A673 (cell line): ENCODE results near the gene CIAO3.

ENCODE experiments used
- EZH2 ChIP-seq: fragments of 200-600 bp; sonication (generic); IDR thresholded peaks from 2 replicates; pipeline ENCODE4 v1.6.1; 2017; ENCODE audit warnings: borderline replicate concordance, low read depth, mild to moderate bottlenecking, mixed read lengths, antibody characterized with exemption, low read length; ENCODE audit not compliant: poor library complexity, severe bottlenecking
- TF ChIP-seq, protein P1 (sequence below): fragments of 300-800, 200-600 bp; sonication (generic); conservative IDR thresholded peaks from 2 replicates; pipeline ENCODE4 v1.5.1; 2017; ENCODE audit warnings: low read depth, mild to moderate bottlenecking, antibody characterized with exemption, low read length, moderate library complexity, mixed read lengths

DNA sequence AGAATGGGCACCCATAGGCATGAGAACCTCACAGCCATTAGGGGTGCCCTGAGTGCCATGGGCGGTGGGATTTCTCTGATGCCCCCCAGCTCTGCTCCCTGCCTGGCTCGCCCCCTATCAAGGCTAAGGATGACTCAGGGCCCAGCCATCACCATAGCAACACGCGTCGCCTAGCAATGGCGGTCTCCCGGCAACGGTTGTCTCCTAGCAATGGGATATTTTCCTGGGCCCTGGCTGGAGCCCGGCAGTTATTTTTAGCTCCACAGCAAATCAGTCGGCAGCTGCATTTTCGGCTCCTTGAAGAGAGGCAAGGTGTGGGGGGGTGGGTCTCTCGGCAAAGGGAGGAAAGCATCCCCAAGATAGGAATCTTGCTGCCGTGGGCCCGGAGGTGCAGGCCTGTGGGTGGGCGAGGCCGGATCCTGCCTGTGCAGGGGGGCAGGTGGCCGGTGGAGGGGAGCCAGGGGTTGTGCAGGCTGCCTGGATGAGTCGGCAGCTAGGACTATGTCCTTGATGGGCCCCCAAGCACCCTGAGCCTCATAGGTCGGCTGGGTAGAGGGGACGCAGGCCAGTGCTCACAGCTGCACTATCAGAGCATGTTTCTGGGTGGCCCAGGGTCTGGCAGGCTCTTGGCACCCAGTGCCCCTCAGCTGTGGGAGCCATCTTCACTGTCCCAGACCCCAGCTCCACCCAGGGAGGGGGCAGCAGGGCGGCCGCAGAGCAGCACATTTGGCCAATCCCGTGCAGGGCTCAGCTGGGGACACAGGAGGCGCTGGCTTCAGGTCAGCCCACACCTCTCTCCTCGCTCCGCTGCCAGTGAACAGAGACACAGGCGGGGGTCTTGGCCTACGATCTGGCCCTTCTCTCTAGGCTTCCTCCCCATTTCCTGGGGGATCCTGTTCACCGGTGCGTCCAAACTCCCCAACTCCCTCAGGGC lies 31.0 kb downstream of the CIAO3 start:
- TF ChIP-seq, protein P1, sequence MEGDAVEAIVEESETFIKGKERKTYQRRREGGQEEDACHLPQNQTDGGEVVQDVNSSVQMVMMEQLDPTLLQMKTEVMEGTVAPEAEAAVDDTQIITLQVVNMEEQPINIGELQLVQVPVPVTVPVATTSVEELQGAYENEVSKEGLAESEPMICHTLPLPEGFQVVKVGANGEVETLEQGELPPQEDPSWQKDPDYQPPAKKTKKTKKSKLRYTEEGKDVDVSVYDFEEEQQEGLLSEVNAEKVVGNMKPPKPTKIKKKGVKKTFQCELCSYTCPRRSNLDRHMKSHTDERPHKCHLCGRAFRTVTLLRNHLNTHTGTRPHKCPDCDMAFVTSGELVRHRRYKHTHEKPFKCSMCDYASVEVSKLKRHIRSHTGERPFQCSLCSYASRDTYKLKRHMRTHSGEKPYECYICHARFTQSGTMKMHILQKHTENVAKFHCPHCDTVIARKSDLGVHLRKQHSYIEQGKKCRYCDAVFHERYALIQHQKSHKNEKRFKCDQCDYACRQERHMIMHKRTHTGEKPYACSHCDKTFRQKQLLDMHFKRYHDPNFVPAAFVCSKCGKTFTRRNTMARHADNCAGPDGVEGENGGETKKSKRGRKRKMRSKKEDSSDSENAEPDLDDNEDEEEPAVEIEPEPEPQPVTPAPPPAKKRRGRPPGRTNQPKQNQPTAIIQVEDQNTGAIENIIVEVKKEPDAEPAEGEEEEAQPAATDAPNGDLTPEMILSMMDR = no peak
- TF ChIP-seq EZH2 = no peak
